H1 (cell line): ENCODE results near the gene NUDT19.

ENCODE experiments used
- CBX5 ChIP-seq: fragments of 300-800, 300-1000 bp; sonication (generic); IDR thresholded peaks from 2 replicates; pipeline ENCODE4 v1.7.1; 2016; ENCODE audit warnings: antibody characterized with exemption, low read length, low read depth
- CTCF ChIP-seq, 3 experiments: IDR thresholded peaks; 1 replicate in 2 of 3; 2 replicates in 1 of 3; pipeline versions ENCODE4 v1.5.1 to v1.6.1; 2011; ENCODE audit warnings: low read length in 3 of 3, mild to moderate bottlenecking in 3 of 3, inconsistent platforms in 2 of 3, low read depth in 1 of 3, moderate library complexity in 1 of 3; ENCODE audit not compliant: insufficient read depth in 1 of 3; ENCODE audit errors: control extremely low read depth in 1 of 3
- EZH2 ChIP-seq: fragments of 200-600 bp; sonication (generic); IDR thresholded peaks from 2 replicates; pipeline ENCODE4 v1.7.1; 2012; ENCODE audit warnings: low read depth, mild to moderate bottlenecking, moderate library complexity, low read length, inconsistent platforms; ENCODE audit not compliant: severe bottlenecking
- FOSL1 ChIP-seq: IDR thresholded peaks from 2 replicates; pipeline ENCODE4 v1.6.1; 2011; ENCODE audit warnings: mild to moderate bottlenecking, low read depth, low read length, moderate library complexity; ENCODE audit not compliant: insufficient read depth
- GTF2F1 ChIP-seq: IDR thresholded peaks from 2 replicates; pipeline ENCODE4 v1.6.1; 2012; ENCODE audit warnings: low read depth, low read length, improper control_type of control experiment, borderline replicate concordance
- JUN ChIP-seq: IDR thresholded peaks from 2 replicates; pipeline ENCODE4 v1.6.1; 2011; ENCODE audit warnings: low read depth, mild to moderate bottlenecking, improper control_type of control experiment, low read length
- NRF1 ChIP-seq: IDR thresholded peaks from 2 replicates; pipeline ENCODE4 v1.6.1; 2011; ENCODE audit warnings: mild to moderate bottlenecking, low read depth, low read length, improper control_type of control experiment
- POLR2A ChIP-seq, 2 experiments: IDR thresholded peaks; 1 replicate in 1 of 2; 2 replicates in 1 of 2; pipeline ENCODE4 v1.6.1; 2011; ENCODE audit warnings: low read depth in 2 of 2, low read length in 2 of 2, mild to moderate bottlenecking in 2 of 2; ENCODE audit errors: control extremely low read depth in 1 of 2
- POLR2AphosphoS5 ChIP-seq: IDR thresholded peaks from 2 replicates; pipeline ENCODE4 v1.6.1; 2011; ENCODE audit warnings: low read depth, low read length
- TAF1 ChIP-seq: IDR thresholded peaks from 2 replicates; pipeline ENCODE4 v1.6.1; 2011; ENCODE audit warnings: mild to moderate bottlenecking, low read depth, low read length
- USF2 ChIP-seq: IDR thresholded peaks from 2 replicates; pipeline ENCODE4 v1.6.1; 2011; ENCODE audit warnings: low read length, improper control_type of control experiment

GRCh38 chr19:32642771-32643170, 48.9 kb upstream of the NUDT19 start:
- TF ChIP-seq CTCF (IDR thresholded peaks at IDR 0.05; ENCODE audit: control extremely low read depth in 1 of 3, insufficient read depth in 1 of 3, low read depth in 1 of 3, low read length in 3 of 3) (no peak), EZH2 (no peak), POLR2A (IDR thresholded peaks at IDR 0.05; ENCODE audit: control extremely low read depth in 1 of 2, low read depth in 2 of 2, low read length in 2 of 2) (no peak), USF2 (no peak), CBX5 (no peak), JUN (no peak), FOSL1 (no peak), GTF2F1 (no peak), TAF1 (no peak), NRF1 (no peak), POLR2AphosphoS5 (no peak)
